HepG2 (cell line): ENCODE results near the gene MFAP1. TPM values are rescaled to one million over a fixed set of nuclear protein-coding genes. Genes with fewer than 3 reads are reported as not detected.

Experiments
- BATF2 ChIP-seq: sonication (generic); formaldehyde crosslinking; IDR thresholded peaks from 2 replicates; pipeline ENCODE4 v1.8.0; 2022; ENCODE audit warnings: mild to moderate bottlenecking, missing genetic modification reagents, moderate library complexity
- ETV6 ChIP-seq: sonication (generic); formaldehyde crosslinking; conservative IDR thresholded peaks from 2 replicates; pipeline ENCODE4 v1.4.0; 2020; ENCODE audit warnings: missing genetic modification reagents
- GATAD2A ChIP-seq: IDR thresholded peaks from 2 replicates; pipeline ENCODE4 v1.6.1; 2016
- KDM2A ChIP-seq: sonication (generic); formaldehyde crosslinking; IDR thresholded peaks from 2 replicates; pipeline ENCODE4 v1.4.0; 2020; ENCODE audit warnings: low read depth, missing genetic modification reagents, borderline replicate concordance
- MEF2D ChIP-seq: sonication (generic); formaldehyde crosslinking; IDR thresholded peaks from 2 replicates; pipeline ENCODE4 v1.5.1; 2020; ENCODE audit warnings: mild to moderate bottlenecking, missing genetic modification reagents
- NCOA1 ChIP-seq: sonication (generic); formaldehyde crosslinking; IDR thresholded peaks from 2 replicates; pipeline ENCODE4 v1.9.0; 2021; ENCODE audit warnings: missing genetic modification reagents
- NFE2L1 ChIP-seq: sonication (generic); formaldehyde crosslinking; IDR thresholded peaks from 2 replicates; pipeline ENCODE4 v1.4.0; 2020; ENCODE audit warnings: missing genetic modification reagents, mild to moderate bottlenecking, borderline replicate concordance
- SOX6 ChIP-seq, 2 experiments: fragments of 450-650 bp in 1 of 2; sonication (generic) in 1 of 2; formaldehyde crosslinking in 1 of 2; IDR thresholded peaks; 2 replicates each; pipeline versions ENCODE4 v1.4.0 to v1.6.1; 2017 to 2020; ENCODE audit warnings: antibody characterized with exemption in 1 of 2, mild to moderate bottlenecking in 1 of 2, missing genetic modification reagents in 1 of 2
- ZBTB34 ChIP-seq: sonication (generic); formaldehyde crosslinking; IDR thresholded peaks from 2 replicates; pipeline ENCODE4 v1.8.0; 2022; ENCODE audit warnings: mild to moderate bottlenecking, missing genetic modification reagents
- ZBTB37 ChIP-seq: sonication (generic); formaldehyde crosslinking; IDR thresholded peaks from 2 replicates; pipeline ENCODE4 v1.4.0; 2020; ENCODE audit warnings: mild to moderate bottlenecking, missing genetic modification reagents
- ZBTB43 ChIP-seq: sonication (generic); formaldehyde crosslinking; conservative IDR thresholded peaks from 2 replicates; pipeline ENCODE4 v1.4.0; 2020; ENCODE audit warnings: missing genetic modification reagents
- ZMYM4 ChIP-seq: sonication (generic); formaldehyde crosslinking; IDR thresholded peaks from 2 replicates; pipeline ENCODE4 v1.8.1; 2023; ENCODE audit warnings: mild to moderate bottlenecking, missing genetic modification reagents
- ZNF256 ChIP-seq: sonication (generic); formaldehyde crosslinking; conservative IDR thresholded peaks from 2 replicates; pipeline ENCODE4 v1.4.0; 2020; ENCODE audit warnings: missing genetic modification reagents
- ZNF557 ChIP-seq: sonication (generic); formaldehyde crosslinking; IDR thresholded peaks from 2 replicates; pipeline ENCODE4 v1.4.0; 2020; ENCODE audit warnings: missing genetic modification reagents
- ZNF747 ChIP-seq: sonication (generic); formaldehyde crosslinking; IDR thresholded peaks from 2 replicates; pipeline ENCODE4 v1.8.1; 2023; ENCODE audit warnings: missing genetic modification reagents, mild to moderate bottlenecking, borderline replicate concordance
- polyA plus RNA-seq, 8 experiments: library from polyadenylated mRNA; depleted of rRNA in 3 of 8; stranded (reverse) in 7 of 8; unstranded in 1 of 8; fragments of >200 nt; fragmentation: Illumina TruSeq in 4 of 8; extraction: Trizol in 4 of 8; gene quantifications; 2 replicates each; pipeline versions ENCODE4 v1.2.1 to v1.2.3, GENCODE V29; 2011 to 2016; ENCODE audit warnings: low read depth in 4 of 8, missing spikeins in 1 of 8, mixed read lengths in 1 of 8; ENCODE audit not compliant: insufficient read depth in 1 of 8
- total RNA-seq, 5 experiments: library from RNA; depleted of rRNA; stranded (reverse); fragments of >200 nt; fragmentation: Illumina TruSeq; extraction: Trizol; gene quantifications; 2 replicates each; pipeline ENCODE4 v1.2.3, GENCODE V29; 2016; ENCODE audit warnings: low read depth in 1 of 5

The MFAP1 gene
- total and polyA plus RNA-seq, 2 of the 13 experiments (the other 11 are each of a cell fraction or from before 2014, with no cell fraction given), result 11.8 to 39.5 TPM

- TF ChIP-seq ZNF747 (CRISPR knock-in tag) (no peak), GATAD2A (CRISPR knock-in tag) (no peak), ZMYM4 (no peak), NCOA1 (no peak), ZBTB37 (CRISPR knock-in tag) (0 out of 2 replicates have a peak, but pooled peaks have one; percentile 35), BATF2 (CRISPR knock-in tag) (no peak), ZBTB43 (CRISPR knock-in tag) (no peak), NFE2L1 (0 out of 2 replicates have a peak, but pooled peaks have one; percentile 4), ETV6 (CRISPR knock-in tag) (no peak), SOX6 (IDR thresholded peaks at IDR 0.05) (no peak), SOX6 (CRISPR knock-in tag; IDR thresholded peaks at IDR 0.05) (no peak), MEF2D (CRISPR knock-in tag) (no peak), ZNF557 (CRISPR knock-in tag) (no peak), ZNF256 (CRISPR knock-in tag) (no peak), KDM2A (no peak), ZBTB34 (no peak)
Measured at GRCh38 chr15:43792761-43793476, 31.6 kb downstream of the MFAP1 start (continued).
